HCT116 (cell line): ENCODE measurements around the gene LOXL1. TPM values are rescaled to one million over a fixed set of nuclear protein-coding genes. Genes with fewer than 3 reads are reported as not detected.

Source experiments
- ATAC-seq: fragments of 200-7000 bp; cut with Tn5 transposase; 2 replicates; pipeline ENCODE4 v1.9.1; 2020; ENCODE audit warnings: mild to moderate bottlenecking, moderate library complexity
- BruUV-seq: library from RNA; stranded (reverse); fragments of 400-500 nt; replicated peaks from 2 replicates; lab custom pipeline; 2021; lab: Mats Ljungman, UMichigan
- CTCF ChIA-PET: fragments of 300-600 bp; sonication (Branson Sonifier 250); formaldehyde crosslinking; loops from one replicate; lab custom pipeline; 2021; ENCODE audit warnings: antibody characterized with exemption; lab: Charles Lee
- POLR2A ChIA-PET: fragments of 300-600, 350-600 bp; sonication (Branson Sonifier 250); formaldehyde crosslinking; loops from one replicate; lab custom pipeline; 2021; ENCODE audit warnings: antibody characterized with exemption; lab: Charles Lee
- RAD21 ChIA-PET, 2 experiments: fragments of 300-600 bp; sonication (Branson Sonifier 250); formaldehyde crosslinking; loops; one replicate each; lab custom pipeline; 2023; ENCODE audit warnings: low total read pairs in 2 of 2; ENCODE audit not compliant: uncharacterized antibody in 2 of 2, unreplicated experiment in 2 of 2, low non-redundant PET in 1 of 2; lab: Charles Lee
- DNase-seq: peaks from one replicate; pipeline ENCODE4 v3.0.0-alpha.2; 2010; ENCODE audit warnings: low read depth, low spot score
- H2AFZ ChIP-seq: fragments of 200-600 bp; shearing (Covaris generic), sonication (generic); 2 replicates; pipeline ENCODE4 v1.6.1; 2017; ENCODE audit warnings: low read depth, mixed run types, mixed read lengths, antibody characterized with exemption, low read length; ENCODE audit not compliant: poor library complexity, severe bottlenecking
- H3K27ac ChIP-seq: 2 replicates; pipeline ENCODE4 v1.5.1; 2012; ENCODE audit warnings: low read depth, low read length
- H3K27me3 ChIP-seq: fragments of 200-600 bp; sonication (generic); 2 replicates; pipeline ENCODE4 v1.6.1; 2016; ENCODE audit warnings: mixed run types, low read length, mixed read lengths; ENCODE audit not compliant: insufficient read depth
- H3K36me3 ChIP-seq, 2 experiments: fragments of 200-500 bp in 1 of 2; fragments of 200-600 bp in 1 of 2; sonication (Bioruptor generic) in 1 of 2; sonication (generic) in 1 of 2; 2 replicates each; pipeline versions ENCODE4 v1.5.1 to v1.6.1; 2014 to 2016; ENCODE audit warnings: low read length in 2 of 2, inconsistent platforms in 1 of 2, mixed read lengths in 1 of 2, mixed run types in 1 of 2; ENCODE audit not compliant: insufficient read depth in 2 of 2, control insufficient read depth in 1 of 2
- H3K4me1 ChIP-seq, 2 experiments: fragments of 200-600 bp in 1 of 2; sonication (generic) in 1 of 2; 2 replicates each; pipeline versions ENCODE4 v1.5.1 to v1.6.1; 2012 to 2017; ENCODE audit warnings: low read length in 2 of 2, inconsistent platforms in 1 of 2, mild to moderate bottlenecking in 1 of 2, mixed read lengths in 1 of 2, mixed run types in 1 of 2, moderate library complexity in 1 of 2; ENCODE audit not compliant: insufficient read depth in 2 of 2, control insufficient read depth in 1 of 2
- H3K4me2 ChIP-seq: fragments of 200-600 bp; sonication (generic); 2 replicates; pipeline ENCODE4 v1.6.1; 2017; ENCODE audit warnings: mixed run types, low read length, mixed read lengths
- H3K4me3 ChIP-seq, 2 experiments: fragments of 200-600 bp in 1 of 2; sonication (generic) in 1 of 2; replicated peaks in 1 of 2; 2 replicates each; pipeline ENCODE4 v1.5.1; 2011 to 2016; ENCODE audit warnings: low read length in 2 of 2, control low read depth in 1 of 2, low read depth in 1 of 2, mild to moderate bottlenecking in 1 of 2, mixed read lengths in 1 of 2, mixed run types in 1 of 2
- H3K79me2 ChIP-seq: fragments of 200-600 bp; sonication (generic); 2 replicates; pipeline ENCODE4 v1.6.1; 2017; ENCODE audit warnings: mild to moderate bottlenecking, mixed run types, low read length, moderate library complexity, mixed read lengths; ENCODE audit not compliant: insufficient read depth
- H3K9ac ChIP-seq: fragments of 200-600 bp; sonication (generic); 2 replicates; pipeline ENCODE4 v1.6.1; 2016; ENCODE audit warnings: low read length, mixed read lengths
- H3K9me2 ChIP-seq: fragments of 200-600 bp; sonication (generic), shearing (Covaris generic); 2 replicates; pipeline ENCODE4 v1.6.1; 2017; ENCODE audit warnings: mixed run types, mild to moderate bottlenecking, moderate library complexity; ENCODE audit not compliant: insufficient read depth
- H3K9me3 ChIP-seq, 2 experiments: fragments of 200-500 bp in 1 of 2; fragments of 200-600 bp in 1 of 2; sonication (Bioruptor generic) in 1 of 2; sonication (generic) in 1 of 2; 2 replicates each; pipeline ENCODE4 v1.6.1; 2014 to 2017; ENCODE audit warnings: low read length in 2 of 2, mixed read lengths in 2 of 2, inconsistent platforms in 1 of 2, low read depth in 1 of 2, mild to moderate bottlenecking in 1 of 2, mixed run types in 1 of 2, moderate library complexity in 1 of 2; ENCODE audit not compliant: control insufficient read depth in 1 of 2, insufficient read depth in 1 of 2
- H4K20me1 ChIP-seq: fragments of 200-600 bp; sonication (generic), shearing (Covaris generic); 2 replicates; pipeline ENCODE4 v1.6.1; 2017; ENCODE audit warnings: mixed run types, mild to moderate bottlenecking, moderate library complexity; ENCODE audit not compliant: insufficient read depth
- CBX3 ChIP-seq: IDR thresholded peaks from 2 replicates; pipeline ENCODE4 v1.6.1; 2012; ENCODE audit warnings: low read depth
- CEBPB ChIP-seq: IDR thresholded peaks from 2 replicates; pipeline ENCODE4 v1.6.1; 2012; ENCODE audit warnings: low read depth
- EGR1 ChIP-seq: IDR thresholded peaks from 2 replicates; pipeline ENCODE4 v1.6.1; 2012; ENCODE audit warnings: low read depth
- ELF1 ChIP-seq: IDR thresholded peaks from 2 replicates; pipeline ENCODE4 v1.6.1; 2012; ENCODE audit warnings: low read depth, borderline replicate concordance
- EZH2 ChIP-seq: fragments of 200-600 bp; sonication (generic); IDR thresholded peaks from 2 replicates; pipeline ENCODE4 v1.6.1; 2017; ENCODE audit warnings: antibody characterized with exemption, mixed run types
- EZH2phosphoT487 ChIP-seq: fragments of 200-600 bp; IDR thresholded peaks from 2 replicates; pipeline ENCODE4 v1.6.1; 2018; ENCODE audit warnings: antibody characterized with exemption, borderline replicate concordance
- FOSL1 ChIP-seq: IDR thresholded peaks from 2 replicates; pipeline ENCODE4 v1.6.1; 2012; ENCODE audit warnings: low read depth
- JUND ChIP-seq: IDR thresholded peaks from 2 replicates; pipeline ENCODE4 v1.6.1; 2012
- POLR2A ChIP-seq: IDR thresholded peaks from 2 replicates; pipeline ENCODE4 v1.7.0; 2011; ENCODE audit warnings: borderline replicate concordance; ENCODE audit not compliant: insufficient read depth, insufficient read length; ENCODE audit errors: extremely low read depth
- POLR2AphosphoS5 ChIP-seq: IDR thresholded peaks from 2 replicates; pipeline ENCODE4 v1.6.1; 2011; ENCODE audit warnings: mild to moderate bottlenecking, low read depth, low read length, moderate library complexity
- RAD21 ChIP-seq: IDR thresholded peaks from 2 replicates; pipeline ENCODE4 v1.6.1; 2012; ENCODE audit warnings: low read depth, mild to moderate bottlenecking
- REST ChIP-seq: IDR thresholded peaks from 2 replicates; pipeline ENCODE4 v1.6.1; 2012; ENCODE audit warnings: low read depth
- SIN3A ChIP-seq: IDR thresholded peaks from 2 replicates; pipeline ENCODE4 v1.6.1; 2012; ENCODE audit warnings: low read depth
- SP1 ChIP-seq: IDR thresholded peaks from 2 replicates; pipeline ENCODE4 v1.6.1; 2012; ENCODE audit warnings: low read depth
- TCF7L2 ChIP-seq: IDR thresholded peaks from 2 replicates; pipeline ENCODE4 v1.7.0; 2011; ENCODE audit warnings: borderline replicate concordance, inconsistent platforms; ENCODE audit not compliant: insufficient read depth, insufficient read length; ENCODE audit errors: extremely low read depth
- YY1 ChIP-seq: IDR thresholded peaks from 2 replicates; pipeline ENCODE4 v1.6.1; 2011; ENCODE audit warnings: low read length, low read depth, moderate library complexity, mild to moderate bottlenecking; ENCODE audit not compliant: insufficient replicate concordance; ENCODE audit errors: extremely low read depth
- ZFX ChIP-seq: fragments of 450-650 bp; IDR thresholded peaks from 2 replicates; pipeline ENCODE4 v1.6.1; 2017
- intact Hi-C: fragments of 100-400 bp; cut with micrococcal nuclease; formaldehyde crosslinking; loops from 2 replicates; pipeline ENCODE4 v1.10.0; 2022
- total RNA-seq: library from RNA; stranded (reverse); gene quantifications from one replicate; pipeline ENCODE4 v1.2.1, GENCODE V29; 2021; ENCODE audit not compliant: unreplicated experiment
- TF ChIP-seq, protein P1 (sequence below), 3 experiments: fragments of 200-600 bp in 1 of 3; sonication (generic) in 1 of 3; IDR thresholded peaks in 2 of 3; conservative IDR thresholded peaks in 1 of 3; 2 replicates each; pipeline ENCODE4 v1.5.1; 2012 to 2017; ENCODE audit warnings: low read depth in 2 of 3, low read length in 2 of 3, antibody characterized with exemption in 1 of 3, borderline replicate concordance in 1 of 3, control low read depth in 1 of 3, mild to moderate bottlenecking in 1 of 3, mixed read lengths in 1 of 3, mixed run types in 1 of 3, moderate library complexity in 1 of 3; ENCODE audit not compliant: insufficient read depth in 1 of 3
- TF ChIP-seq, protein P2 (sequence below): IDR thresholded peaks from 2 replicates; pipeline ENCODE4 v1.6.1; 2012
- TF ChIP-seq, protein P3 (sequence below): IDR thresholded peaks from 2 replicates; pipeline ENCODE4 v1.6.1; 2012

The LOXL1 gene
- total RNA-seq, 1 experiment from 2014 or later = 14.9 TPM

DNA sequence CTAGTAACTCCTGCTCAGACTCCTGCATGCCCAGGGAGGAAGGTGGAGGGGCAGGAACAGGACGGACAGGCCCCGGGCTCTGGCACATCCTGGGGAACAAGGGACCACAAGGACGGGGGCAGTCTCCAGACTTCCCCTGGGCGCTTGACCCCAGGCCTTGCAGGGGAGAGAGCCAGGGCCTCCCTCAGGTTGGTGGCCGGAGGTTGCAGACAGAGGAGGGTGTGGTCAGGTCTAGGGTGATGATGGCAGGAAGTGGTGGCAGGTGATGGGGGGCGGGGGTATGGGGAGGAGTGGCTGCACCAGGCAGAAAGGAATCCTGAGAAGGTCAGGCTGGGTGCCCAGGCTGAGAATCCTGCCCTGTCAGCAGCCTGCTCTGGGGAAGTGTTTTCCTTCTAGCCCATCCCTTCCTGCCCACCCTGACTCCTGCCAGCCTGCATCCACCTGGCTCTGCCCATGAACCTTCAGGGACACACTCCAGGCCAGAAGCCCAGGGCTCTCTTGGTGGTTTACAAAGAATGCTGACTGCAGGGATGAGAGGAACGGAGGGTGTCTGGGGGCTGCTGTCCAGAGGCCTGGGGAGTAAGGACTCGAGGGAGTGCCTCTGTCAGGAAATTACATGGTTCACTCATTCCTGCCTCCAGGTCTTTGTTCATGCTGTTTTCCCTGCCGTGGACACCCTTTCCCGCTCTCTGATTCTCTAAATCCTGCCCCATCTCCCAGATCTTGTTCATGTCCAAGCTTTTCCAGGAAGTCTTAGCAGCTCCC, 15.8 kb downstream of the LOXL1 start (continued):
- TF ChIP-seq CEBPB (no peak), TCF7L2 (no peak), EZH2phosphoT487 (no peak), SP1 (no peak), SIN3A (no peak), JUND (no peak), EZH2 (no peak), RAD21 (no peak), ZFX (no peak), POLR2AphosphoS5 (no peak), YY1 (no peak), CBX3 (no peak)
- TF ChIP-seq, protein P1, sequence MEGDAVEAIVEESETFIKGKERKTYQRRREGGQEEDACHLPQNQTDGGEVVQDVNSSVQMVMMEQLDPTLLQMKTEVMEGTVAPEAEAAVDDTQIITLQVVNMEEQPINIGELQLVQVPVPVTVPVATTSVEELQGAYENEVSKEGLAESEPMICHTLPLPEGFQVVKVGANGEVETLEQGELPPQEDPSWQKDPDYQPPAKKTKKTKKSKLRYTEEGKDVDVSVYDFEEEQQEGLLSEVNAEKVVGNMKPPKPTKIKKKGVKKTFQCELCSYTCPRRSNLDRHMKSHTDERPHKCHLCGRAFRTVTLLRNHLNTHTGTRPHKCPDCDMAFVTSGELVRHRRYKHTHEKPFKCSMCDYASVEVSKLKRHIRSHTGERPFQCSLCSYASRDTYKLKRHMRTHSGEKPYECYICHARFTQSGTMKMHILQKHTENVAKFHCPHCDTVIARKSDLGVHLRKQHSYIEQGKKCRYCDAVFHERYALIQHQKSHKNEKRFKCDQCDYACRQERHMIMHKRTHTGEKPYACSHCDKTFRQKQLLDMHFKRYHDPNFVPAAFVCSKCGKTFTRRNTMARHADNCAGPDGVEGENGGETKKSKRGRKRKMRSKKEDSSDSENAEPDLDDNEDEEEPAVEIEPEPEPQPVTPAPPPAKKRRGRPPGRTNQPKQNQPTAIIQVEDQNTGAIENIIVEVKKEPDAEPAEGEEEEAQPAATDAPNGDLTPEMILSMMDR (IDR thresholded peaks at IDR 0.05 in 2 of 3, conservative IDR thresholded peaks at IDR 0.05 in 1 of 3; ENCODE audit: borderline replicate concordance in 1 of 3, insufficient read depth in 1 of 3, low read depth in 2 of 3, low read length in 2 of 3) = no peak
- TF ChIP-seq, all 23 proteins: peak for 0

GRCh38 chr15:73942751-73943270, 16.5 kb downstream of the LOXL1 start:
- H3K4me3 ChIP-seq = no peak overlapping the region
- H3K9me2 ChIP-seq = no peaks in the 10 kb centered on the region
- no peak overlapping the region for H3K9ac ChIP-seq
- H3K4me2 ChIP-seq = no peak overlapping the region
- intact Hi-C loops = no loop called here
- TF ChIP-seq FOSL1 = no peak
- TF ChIP-seq POLR2A = no peak
- no peak for TF ChIP-seq EZH2phosphoT487
- no peak for TF ChIP-seq POLR2AphosphoS5
- TF ChIP-seq EGR1 = no peak
- no peak for TF ChIP-seq ELF1
- TF ChIP-seq, protein P2, sequence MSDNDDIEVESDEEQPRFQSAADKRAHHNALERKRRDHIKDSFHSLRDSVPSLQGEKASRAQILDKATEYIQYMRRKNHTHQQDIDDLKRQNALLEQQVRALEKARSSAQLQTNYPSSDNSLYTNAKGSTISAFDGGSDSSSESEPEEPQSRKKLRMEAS = no peak
- no peak for TF ChIP-seq YY1
- no peak for TF ChIP-seq CBX3
- TF ChIP-seq SP1 = no peak
- TF ChIP-seq, protein P3, sequence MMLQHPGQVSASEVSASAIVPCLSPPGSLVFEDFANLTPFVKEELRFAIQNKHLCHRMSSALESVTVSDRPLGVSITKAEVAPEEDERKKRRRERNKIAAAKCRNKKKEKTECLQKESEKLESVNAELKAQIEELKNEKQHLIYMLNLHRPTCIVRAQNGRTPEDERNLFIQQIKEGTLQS = no peak
- no peak for TF ChIP-seq REST
- no peaks in the 10 kb centered on the region for H3K27me3 ChIP-seq
- BruUV-seq = no TSS peak
- no peaks in the 10 kb centered on the region for H4K20me1 ChIP-seq
- H3K79me2 ChIP-seq = no peaks in the 10 kb centered on the region
- H3K9me3 ChIP-seq = no peaks in the 10 kb centered on the region
- ATAC-seq = no peak
- H2AFZ ChIP-seq = no peak overlapping the region
- DNase-seq = no peak
- peaks cover 0 to 18% of the 10 kb centered on the region in 2 experiments; a peak in 2 of 4 replicates for H3K4me1 ChIP-seq
- H3K36me3 ChIP-seq = no peaks in the 10 kb centered on the region
- no peak overlapping the region for H3K27ac ChIP-seq
- ChIA-PET RAD21 (no interaction called here), CTCF (interaction anchor here (0.8 kb wide), 1 partner anchor 15 kb away, joined by 3 read pairs; no protein-coding TSS in a partner anchor), POLR2A (no interaction called here)
